A673 (cell line): ENCODE measurements around the gene GRID1. TPM values are rescaled to one million over a fixed set of nuclear protein-coding genes. Genes with fewer than 3 reads are reported as not detected.

Experiments used
- BruUV-seq: library from RNA; stranded (reverse); fragments of 400-500 nt; replicated peaks from 2 replicates; lab custom pipeline; 2021; lab: Mats Ljungman, UMichigan
- CTCF ChIA-PET: fragments of 300-600 bp; sonication (Branson Sonifier 250); formaldehyde crosslinking; loops from one replicate; lab custom pipeline; 2022; ENCODE audit warnings: antibody characterized with exemption; lab: Charles Lee
- POLR2A ChIA-PET: fragments of 300-600 bp; sonication (Branson Sonifier 250); formaldehyde crosslinking; loops from one replicate; lab custom pipeline; 2022; ENCODE audit warnings: antibody characterized with exemption; ENCODE audit not compliant: low non-redundant PET; lab: Charles Lee
- DNase-seq: peaks from one replicate; pipeline ENCODE4 v3.0.0-alpha.2; 2015; ENCODE audit warnings: low spot score
- H3K27ac ChIP-seq: fragments of 200-600 bp; sonication (generic); 2 replicates; pipeline ENCODE4 v1.5.1; 2016; ENCODE audit warnings: mixed run types, low read depth, mild to moderate bottlenecking, mixed read lengths, antibody characterized with exemption, low read length; ENCODE audit not compliant: poor library complexity, severe bottlenecking
- H3K27me3 ChIP-seq: fragments of 200-600 bp; sonication (generic); replicated peaks from 2 replicates; pipeline ENCODE4 v1.6.1; 2017; ENCODE audit warnings: mixed run types, low read depth, mild to moderate bottlenecking, mixed read lengths, antibody characterized with exemption, low read length; ENCODE audit not compliant: insufficient read depth, poor library complexity
- H3K36me3 ChIP-seq: fragments of 200-600 bp; sonication (generic); 2 replicates; pipeline ENCODE4 v1.6.1; 2016; ENCODE audit warnings: mixed run types, mild to moderate bottlenecking, mixed read lengths, antibody characterized with exemption, low read length; ENCODE audit not compliant: insufficient read depth, poor library complexity, severe bottlenecking
- H3K4me1 ChIP-seq: fragments of 200-600 bp; sonication (generic); 2 replicates; pipeline ENCODE4 v1.6.1; 2017; ENCODE audit warnings: mixed run types, mild to moderate bottlenecking, mixed read lengths, antibody characterized with exemption, low read length; ENCODE audit not compliant: insufficient read depth, poor library complexity, severe bottlenecking
- H3K4me3 ChIP-seq: fragments of 200-600 bp; sonication (generic); 2 replicates; pipeline ENCODE4 v1.5.1; 2016; ENCODE audit warnings: low read depth, mixed run types, mild to moderate bottlenecking, mixed read lengths, low read length; ENCODE audit not compliant: poor library complexity, severe bottlenecking
- H3K9me3 ChIP-seq: fragments of 200-600 bp; sonication (generic); 2 replicates; pipeline ENCODE4 v1.6.1; 2016; ENCODE audit warnings: mixed run types, low read depth, mild to moderate bottlenecking, mixed read lengths, antibody characterized with exemption, low read length; ENCODE audit not compliant: poor library complexity, severe bottlenecking
- CTCF ChIP-seq: fragments of 300-800, 200-600 bp; sonication (generic); conservative IDR thresholded peaks from 2 replicates; pipeline ENCODE4 v1.5.1; 2017; ENCODE audit warnings: low read depth, mild to moderate bottlenecking, antibody characterized with exemption, low read length, moderate library complexity, mixed read lengths
- EZH2 ChIP-seq: fragments of 200-600 bp; sonication (generic); IDR thresholded peaks from 2 replicates; pipeline ENCODE4 v1.6.1; 2017; ENCODE audit warnings: borderline replicate concordance, low read depth, mild to moderate bottlenecking, mixed read lengths, antibody characterized with exemption, low read length; ENCODE audit not compliant: poor library complexity, severe bottlenecking
- intact Hi-C: fragments of 100-400 bp; cut with micrococcal nuclease; formaldehyde crosslinking; loops from one replicate; pipeline ENCODE4 v1.10.0; 2022; ENCODE audit not compliant: unreplicated experiment
- total RNA-seq: library from RNA; stranded (reverse); gene quantifications from 2 replicates; pipeline ENCODE4 v1.2.3, GENCODE V29; 2021

Gene GRID1
- total RNA-seq, 1 experiment from 2014 or later, result not detected

- Histone ChIP-seq H3K36me3 (no peaks in the 10 kb centered on the region), H3K27me3 (no peaks in the 10 kb centered on the region), H3K9me3 (no peaks in the 10 kb centered on the region), H3K4me1 (no peaks in the 10 kb centered on the region), H3K27ac (no peak overlapping the region), H3K4me3 (no peak overlapping the region)
- CTCF ChIA-PET, result no interaction called here
- intact Hi-C loops, result no loop called here
- POLR2A ChIA-PET, result no interaction called here
- no peak for TF ChIP-seq CTCF
- no peak for TF ChIP-seq EZH2
- no peak for DNase-seq
- BruUV-seq, result no TSS peak
Measured at GRCh38 chr10:86283466-86284287, 82.9 kb downstream of the GRID1 start.

- POLR2A ChIA-PET, result no interaction called here
- Histone ChIP-seq H3K36me3 (no peaks in the 10 kb centered on the region), H3K27me3 (no peaks in the 10 kb centered on the region), H3K27ac (no peak overlapping the region), H3K4me3 (no peak overlapping the region), H3K4me1 (no peaks in the 10 kb centered on the region), H3K9me3 (no peaks in the 10 kb centered on the region)
- CTCF ChIA-PET, result no interaction called here
- no peak for DNase-seq
- BruUV-seq, result no TSS peak
- TF ChIP-seq CTCF (no peak), EZH2 (no peak)
- intact Hi-C loops, result no loop called here
Measured at GRCh38 chr10:86282664-86283465, 83.7 kb downstream of the GRID1 start.

- CTCF ChIA-PET, result no interaction called here
- BruUV-seq, result no TSS peak
- POLR2A ChIA-PET, result no interaction called here
Measured at GRCh38 chr10:86281396-86281795, 85.2 kb downstream of the GRID1 start.

More at GRCh38 chr10:86281396-86281795, 85.2 kb downstream of the GRID1 start:
- intact Hi-C loops, result no loop called here
- H3K27ac ChIP-seq, result no peak overlapping the region
- H3K4me3 ChIP-seq, result no peak overlapping the region
- H3K4me1 ChIP-seq, result no peaks in the 10 kb centered on the region
- H3K9me3 ChIP-seq, result no peaks in the 10 kb centered on the region
- no peak for TF ChIP-seq EZH2
- no peak for TF ChIP-seq CTCF
- no peaks in the 10 kb centered on the region for H3K27me3 ChIP-seq
- H3K36me3 ChIP-seq, result no peaks in the 10 kb centered on the region
- no peak for DNase-seq
